Epithelial cell of prostate (primary cell): ENCODE results near the gene COL4A3.
"Not testable (repeated sequence)": the region's sequence is repeated elsewhere in the genome, so short reads cannot be mapped to it uniquely, and the experiment has no call there.

Source experiments
- DNase-seq: peaks from one replicate; pipeline ENCODE4 v3.0.0-alpha.2; 2011; ENCODE audit warnings: low read depth, low spot score
- H3K27ac ChIP-seq: fragments of 450-650 bp; 2 replicates; pipeline ENCODE4 v1.5.1; 2017; ENCODE audit warnings: mild to moderate bottlenecking

Gene COL4A3

DNA sequence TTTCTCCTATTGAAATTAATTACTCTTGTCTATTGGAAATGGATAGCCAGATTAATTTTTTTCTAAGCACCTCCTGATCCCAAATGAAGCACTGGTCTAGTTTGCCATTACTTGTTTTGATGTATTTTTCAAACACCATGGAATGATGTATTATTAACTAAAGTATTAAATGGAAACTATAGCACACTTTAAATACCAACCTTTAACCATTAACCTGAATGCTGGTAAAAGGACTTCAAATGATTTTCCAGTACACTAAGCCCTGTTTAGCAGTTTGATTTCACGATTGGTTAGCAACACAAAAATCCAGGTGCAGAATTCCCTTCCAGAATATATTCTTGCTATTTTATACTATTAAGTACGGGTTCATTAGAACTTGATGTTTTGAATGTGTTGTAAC is 37.3 kb downstream of the COL4A3 start:
- no peak overlapping the region for H3K27ac ChIP-seq

DNA sequence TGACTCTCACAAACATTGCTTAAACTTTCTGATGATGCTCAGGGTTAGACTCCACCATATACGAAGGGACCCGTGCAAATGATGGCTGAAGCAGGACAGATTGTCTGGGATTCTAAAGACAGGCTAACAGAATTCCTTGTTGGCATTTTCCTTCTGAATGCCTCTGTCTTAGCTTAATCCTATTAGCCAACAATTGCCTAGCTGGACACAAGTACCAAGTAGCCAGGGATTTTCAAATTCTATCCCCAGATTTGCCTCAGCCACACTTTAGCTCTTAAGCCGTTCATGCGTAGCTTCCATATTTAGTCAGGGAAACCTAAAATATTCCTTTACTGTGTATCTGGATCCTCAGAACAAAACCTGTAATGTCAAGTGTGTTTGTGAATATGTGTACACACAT is 40.0 kb downstream of the COL4A3 start:
- no peak for DNase-seq

More for the DNA sequence above, 37.3 kb downstream of the COL4A3 start:
- no peak for DNase-seq

GRCh38 chr2:227205701-227206100 is 41.3 kb downstream of the COL4A3 start:
- no peak for DNase-seq
- H3K27ac ChIP-seq, result no peak overlapping the region

More for the DNA sequence above, 40.0 kb downstream of the COL4A3 start:
- no peak overlapping the region for H3K27ac ChIP-seq

GRCh38 chr2:227206406-227206805 is 42.0 kb downstream of the COL4A3 start:
- DNase-seq, result no peak
- H3K27ac ChIP-seq, result no peak overlapping the region

- no peak for DNase-seq
- no peak overlapping the region for H3K27ac ChIP-seq
Measured at GRCh38 chr2:227207573-227207972, 43.1 kb downstream of the COL4A3 start.

- no peak overlapping the region for H3K27ac ChIP-seq
- no peak for DNase-seq
Measured at GRCh38 chr2:227214622-227215041, 50.2 kb downstream of the COL4A3 start.

DNA sequence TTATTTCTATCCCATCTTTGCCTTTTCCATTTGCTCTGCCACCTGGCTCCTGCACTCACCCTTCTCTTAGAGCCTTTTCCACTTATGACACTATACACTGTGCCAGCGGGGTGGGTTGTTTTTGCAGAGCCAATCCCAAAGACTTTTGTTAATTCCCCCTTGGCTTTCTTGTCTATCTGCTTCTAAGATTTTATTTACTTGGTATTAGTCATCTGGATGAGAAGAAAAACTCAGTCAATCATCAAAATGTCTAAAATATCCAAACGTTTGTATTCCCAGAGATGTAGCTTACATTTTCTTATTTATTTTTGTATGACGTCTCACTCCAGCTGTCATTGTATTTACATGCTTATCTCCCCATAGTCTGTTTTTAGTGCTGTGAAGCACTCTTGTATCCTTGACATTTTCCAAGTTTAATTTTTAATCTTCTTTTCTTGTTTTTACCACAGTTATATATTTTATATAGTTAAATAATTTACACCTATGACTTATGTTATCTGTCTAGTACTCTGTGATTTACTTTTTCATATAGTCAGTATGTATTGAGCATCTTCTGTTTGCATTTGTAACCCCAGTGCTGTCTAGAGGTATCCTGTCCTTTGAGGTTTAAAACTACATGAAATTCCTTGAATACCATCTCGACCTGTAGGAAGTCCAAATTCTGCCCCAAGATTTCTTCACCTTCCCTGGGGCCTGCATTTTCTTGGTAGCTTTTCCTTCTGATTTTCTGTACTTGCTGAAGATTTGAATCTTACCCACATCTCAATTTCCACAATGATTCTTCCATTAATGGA is 55.1 kb downstream of the COL4A3 start:
- H3K27ac ChIP-seq, result no peak overlapping the region
- no peak for DNase-seq

- H3K27ac ChIP-seq, result no peak overlapping the region
- DNase-seq, result no peak
Measured at GRCh38 chr2:227221120-227221519, 56.7 kb downstream of the COL4A3 start.

DNA sequence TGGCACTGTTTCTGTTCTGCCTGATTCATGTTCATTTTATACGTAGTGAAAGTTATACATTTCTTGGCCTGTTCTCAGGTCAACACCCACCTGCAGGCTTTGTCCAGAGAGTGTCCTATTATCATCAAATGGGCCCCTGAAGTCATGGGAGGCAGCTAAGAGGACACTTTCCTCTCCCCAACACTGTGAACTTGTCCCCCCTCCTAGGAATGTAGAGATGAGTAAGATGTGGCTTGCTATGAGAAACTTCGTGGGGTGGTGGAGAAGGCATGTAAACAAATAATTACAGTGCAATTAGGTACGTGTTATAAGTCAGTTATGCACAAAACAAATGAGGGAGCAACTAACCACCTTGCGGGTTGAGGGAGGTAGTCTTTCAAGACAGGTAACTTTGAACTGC is 57.9 kb downstream of the COL4A3 start:
- no peak for DNase-seq

GRCh38 chr2:227225641-227226040 is 61.2 kb downstream of the COL4A3 start:
- H3K27ac ChIP-seq, DNase-seq: not testable (repeated sequence)

More for the DNA sequence above, 57.9 kb downstream of the COL4A3 start:
- H3K27ac ChIP-seq, result no peak overlapping the region

DNA sequence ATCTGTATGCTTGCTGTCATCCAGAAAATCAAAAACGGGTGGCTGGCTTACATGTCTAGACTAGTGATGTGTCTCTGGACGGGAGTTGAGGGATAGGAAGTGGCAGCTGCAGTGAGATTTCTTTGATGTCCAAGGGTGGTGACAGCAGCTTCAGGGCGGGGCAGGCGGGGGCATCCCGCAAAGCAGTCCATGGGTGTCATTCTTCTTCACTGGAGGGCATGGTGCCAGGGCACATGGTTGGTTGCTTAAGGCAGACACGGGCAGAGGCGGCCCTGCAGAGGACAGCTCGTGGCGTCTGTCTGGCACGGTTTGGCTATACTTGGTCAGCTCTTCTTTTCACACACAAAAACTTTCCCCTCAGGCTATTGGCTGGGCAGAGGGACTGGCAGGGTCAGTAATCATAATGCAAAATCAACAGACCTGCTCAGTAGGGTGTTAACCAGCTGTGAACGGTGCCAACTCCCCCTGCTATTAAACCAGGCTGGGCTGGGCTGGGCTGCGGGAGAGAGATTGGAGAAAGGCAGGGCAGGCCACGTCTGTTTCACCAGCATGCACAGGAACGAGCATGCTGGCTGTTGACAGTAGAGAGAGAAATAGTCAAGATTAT is 63.7 kb downstream of the COL4A3 start:
- peak overlapping the region; percentile 5 for H3K27ac ChIP-seq
- DNase-seq, result peak; percentile 16

- no peak for DNase-seq
Measured at GRCh38 chr2:227230151-227230550, 65.7 kb downstream of the COL4A3 start.

GRCh38 chr2:227234429-227234828 is 70.0 kb downstream of the COL4A3 start:
- no peak overlapping the region for H3K27ac ChIP-seq

More at GRCh38 chr2:227230151-227230550, 65.7 kb downstream of the COL4A3 start:
- no peak overlapping the region for H3K27ac ChIP-seq

GRCh38 chr2:227237786-227238185 is 73.4 kb downstream of the COL4A3 start:
- no peak overlapping the region for H3K27ac ChIP-seq
- no peak for DNase-seq

More at GRCh38 chr2:227234429-227234828, 70.0 kb downstream of the COL4A3 start:
- DNase-seq, result no peak

DNA sequence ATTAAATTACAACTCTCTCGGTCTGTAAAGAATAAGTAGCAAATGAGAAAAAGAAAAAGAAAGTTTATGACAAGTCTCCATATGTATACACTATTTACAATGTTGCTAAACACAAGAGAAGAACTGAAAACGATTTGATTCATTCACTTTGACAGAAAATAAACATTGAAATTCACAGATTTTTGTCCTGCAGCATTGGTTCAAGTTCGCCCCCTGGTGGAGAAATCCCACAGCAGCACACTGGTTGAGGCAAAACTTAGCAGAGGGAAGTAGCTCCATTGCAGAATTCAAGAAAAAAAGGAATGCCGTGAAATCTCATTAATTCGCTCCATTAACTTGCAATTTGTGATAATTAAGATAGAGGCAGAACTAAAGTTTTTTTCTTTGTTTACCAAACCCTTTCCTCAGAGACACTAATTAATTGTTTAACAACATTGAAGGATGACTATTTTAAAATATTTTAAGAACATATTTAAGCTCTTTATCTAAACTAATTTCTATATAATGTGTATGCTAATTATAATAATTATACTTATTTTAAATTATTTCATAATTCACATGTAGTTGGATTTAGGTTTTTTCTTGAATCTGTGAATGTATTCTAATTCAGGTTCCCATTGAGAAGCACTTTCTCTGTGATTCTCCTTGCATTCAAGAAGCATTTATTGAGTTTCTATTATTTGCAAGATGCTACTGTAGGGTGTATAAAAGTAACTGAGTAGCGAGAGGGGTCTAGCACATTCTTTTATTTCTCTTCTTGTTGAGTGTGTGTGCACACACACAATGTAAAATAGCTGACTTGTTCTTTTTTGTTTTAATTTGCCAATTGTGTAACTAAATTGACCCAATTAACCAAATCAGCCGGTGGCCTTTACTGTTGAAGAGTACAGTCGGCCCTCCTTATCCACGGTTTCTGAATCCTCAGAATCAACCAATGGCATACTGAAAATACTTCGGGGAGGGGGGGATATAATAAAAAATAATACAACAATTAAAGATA is 74.1 kb downstream of the COL4A3 start:
- H3K27ac ChIP-seq, result no peak overlapping the region
- no peak for DNase-seq

DNA sequence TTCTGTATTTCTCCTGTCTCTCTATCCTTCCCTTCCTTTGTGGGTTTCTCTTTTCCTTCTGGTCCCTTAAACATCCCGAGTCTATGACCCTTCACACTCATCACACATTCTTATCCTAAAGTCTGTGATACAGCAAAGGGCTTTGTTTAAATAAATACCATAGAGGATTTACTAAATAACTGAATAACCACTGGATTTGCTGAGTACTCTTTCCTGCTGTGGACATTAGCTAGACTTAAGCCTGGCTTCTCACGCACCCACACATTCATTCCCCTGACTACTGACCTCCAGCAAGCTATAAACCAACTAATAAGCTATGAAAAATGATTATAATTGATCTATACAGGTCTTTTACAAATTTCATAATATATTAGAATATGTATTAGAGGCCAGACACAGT is 76.6 kb downstream of the COL4A3 start:
- no peak overlapping the region for H3K27ac ChIP-seq
- DNase-seq, result no peak

- no peak overlapping the region for H3K27ac ChIP-seq
- DNase-seq, result no peak
Measured at GRCh38 chr2:227248876-227249275, 84.5 kb downstream of the COL4A3 start.

- H3K27ac ChIP-seq, result no peak overlapping the region
- DNase-seq, result no peak
Measured at GRCh38 chr2:227252831-227253230, 88.4 kb downstream of the COL4A3 start.

DNA sequence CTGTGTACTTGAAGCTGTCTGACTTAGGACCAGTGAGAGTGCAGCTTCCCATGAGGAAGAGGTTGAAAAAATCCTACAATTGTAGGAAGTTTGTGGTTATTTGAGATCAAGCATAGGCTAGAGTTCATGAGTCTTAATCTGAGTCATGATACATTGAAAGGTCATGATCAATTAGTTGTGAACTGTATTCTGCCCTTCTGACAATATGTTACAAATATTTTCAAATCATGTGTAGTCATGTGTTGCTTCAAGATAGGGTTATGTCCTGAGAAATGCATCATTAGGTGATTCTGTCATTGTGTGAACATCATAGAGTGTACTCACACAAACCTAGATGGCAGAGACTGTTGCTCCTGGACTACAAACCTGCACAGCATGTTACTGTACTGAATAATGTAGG is 92.2 kb downstream of the COL4A3 start:
- H3K27ac ChIP-seq, result no peak overlapping the region
- no peak for DNase-seq

GRCh38 chr2:227257820-227258219 is 93.4 kb downstream of the COL4A3 start:
- H3K27ac ChIP-seq, result no peak overlapping the region
- no peak for DNase-seq
